Left ventricle myocardium inferior (tissue), 1 donor: ENCODE measurements around the gene POLR1F. TPM values are rescaled to one million over a fixed set of nuclear protein-coding genes. Genes with fewer than 3 reads are reported as not detected.
A peak's percentile ranks its signal among the peaks of the same experiment; 100 is the strongest.

Source experiments
- DNase-seq: peaks from one replicate; pipeline ENCODE4 v3.0.0-alpha.2; 2020
- H3K27ac ChIP-seq: fragments of 200-600 bp; replicated peaks from 2 replicates; pipeline ENCODE4 v1.8.0; 2021
- H3K27me3 ChIP-seq: fragments of 200-600 bp; 2 replicates; pipeline ENCODE4 v1.8.0; 2021; ENCODE audit warnings: low read depth
- H3K36me3 ChIP-seq: fragments of 200-600 bp; 2 replicates; pipeline ENCODE4 v1.8.0; 2021
- H3K4me1 ChIP-seq: fragments of 200-600 bp; 2 replicates; pipeline ENCODE4 v1.8.0; 2021
- H3K4me3 ChIP-seq: fragments of 200-600 bp; 2 replicates; pipeline ENCODE4 v1.8.0; 2021; ENCODE audit warnings: mild to moderate bottlenecking, moderate library complexity
- H3K9me3 ChIP-seq: fragments of 200-600 bp; replicated peaks from 2 replicates; pipeline ENCODE4 v1.8.0; 2021
- CTCF ChIP-seq: fragments of 200-600 bp; IDR thresholded peaks from 2 replicates; pipeline ENCODE4 v1.8.0; 2021; ENCODE audit warnings: antibody characterized with exemption, mild to moderate bottlenecking, borderline replicate concordance
- intact Hi-C: fragments of 100-400 bp; cut with micrococcal nuclease; formaldehyde crosslinking; loops from one replicate; pipeline ENCODE4 v1.11.0; 2022
- total RNA-seq: library from RNA; stranded (reverse); fragmentation: NEBNext Ultra II Directional; extraction: Animal tissue kit (Norgen Biotek cat#: 25700); gene quantifications from one replicate; pipeline ENCODE4 v1.2.1, GENCODE V29; 2021
- donor health status: DM: no; HTN: yes; CAD: no; lungs with severe emphysema.

Gene POLR1F
- total RNA-seq, 1 donor from 2014 or later = 8.5 TPM

- H3K36me3 ChIP-seq = no peaks in the 10 kb centered on the region
- no peak overlapping the region for H3K4me3 ChIP-seq
- no peak for TF ChIP-seq CTCF
- intact Hi-C loops = loop anchor here (10.0 kb wide), 1 partner anchor 851 kb away; no protein-coding TSS in a partner anchor
- no peaks in the 10 kb centered on the region for H3K9me3 ChIP-seq
- no peak overlapping the region for H3K27ac ChIP-seq
- H3K4me1 ChIP-seq = no peaks in the 10 kb centered on the region
- DNase-seq = no peak
- H3K27me3 ChIP-seq = peaks cover 8% of the 10 kb centered on the region
Observed at GRCh38 chr7:19744075-19744474, 35.2 kb upstream of the POLR1F start.

- intact Hi-C loops = no loop called here
- H3K9me3 ChIP-seq = no peaks in the 10 kb centered on the region
Observed at GRCh38 chr7:19728716-19729115, 19.9 kb upstream of the POLR1F start.

GRCh38 chr7:19725770-19726169 is 16.9 kb upstream of the POLR1F start:
- DNase-seq = no peak
- Histone ChIP-seq H3K4me1 (no peaks in the 10 kb centered on the region), H3K9me3 (no peaks in the 10 kb centered on the region), H3K36me3 (no peaks in the 10 kb centered on the region), H3K27ac (no peak overlapping the region), H3K27me3 (peaks cover 43% of the 10 kb centered on the region), H3K4me3 (no peak overlapping the region)
- TF ChIP-seq CTCF = no peak
- intact Hi-C loops = no loop called here

More at GRCh38 chr7:19728716-19729115, 19.9 kb upstream of the POLR1F start:
- H3K4me3 ChIP-seq = no peak overlapping the region
- no peak for TF ChIP-seq CTCF
- peaks cover 43% of the 10 kb centered on the region for H3K27me3 ChIP-seq
- no peaks in the 10 kb centered on the region for H3K4me1 ChIP-seq
- H3K27ac ChIP-seq = no peak overlapping the region
- DNase-seq = no peak
- H3K36me3 ChIP-seq = no peaks in the 10 kb centered on the region

GRCh38 chr7:19715499-19715898 is 6.7 kb upstream of the POLR1F start:
- Histone ChIP-seq H3K27ac (no peak overlapping the region), H3K4me3 (no peak overlapping the region), H3K36me3 (no peaks in the 10 kb centered on the region), H3K9me3 (no peaks in the 10 kb centered on the region), H3K4me1 (no peaks in the 10 kb centered on the region), H3K27me3 (no peaks in the 10 kb centered on the region)
- TF ChIP-seq CTCF = no peak
- no peak for DNase-seq
- intact Hi-C loops = loop anchor here (10.0 kb wide), 1 partner anchor 879 kb away; no protein-coding TSS in a partner anchor

- DNase-seq = no peak
- H3K27me3 ChIP-seq = no peaks in the 10 kb centered on the region
- no peaks in the 10 kb centered on the region for H3K9me3 ChIP-seq
- no peaks in the 10 kb centered on the region for H3K36me3 ChIP-seq
- no peak overlapping the region for H3K4me3 ChIP-seq
- intact Hi-C loops = loop anchor here (10.0 kb wide), 1 partner anchor 881 kb away; no protein-coding TSS in a partner anchor
- H3K27ac ChIP-seq = no peak overlapping the region
- peaks cover 8% of the 10 kb centered on the region for H3K4me1 ChIP-seq
- TF ChIP-seq CTCF = peak; percentile 64
Observed at GRCh38 chr7:19713676-19714075, 4.8 kb upstream of the POLR1F start.
